Measurements from ENCODE around the gene HSD17B12.
A peak's percentile ranks its signal among the peaks of the same experiment; 100 is the strongest.
"Not testable (repeated sequence)": the region's sequence is repeated elsewhere in the genome, so short reads cannot be mapped to it uniquely, and the experiment has no call there.

Gene HSD17B12

DNA sequence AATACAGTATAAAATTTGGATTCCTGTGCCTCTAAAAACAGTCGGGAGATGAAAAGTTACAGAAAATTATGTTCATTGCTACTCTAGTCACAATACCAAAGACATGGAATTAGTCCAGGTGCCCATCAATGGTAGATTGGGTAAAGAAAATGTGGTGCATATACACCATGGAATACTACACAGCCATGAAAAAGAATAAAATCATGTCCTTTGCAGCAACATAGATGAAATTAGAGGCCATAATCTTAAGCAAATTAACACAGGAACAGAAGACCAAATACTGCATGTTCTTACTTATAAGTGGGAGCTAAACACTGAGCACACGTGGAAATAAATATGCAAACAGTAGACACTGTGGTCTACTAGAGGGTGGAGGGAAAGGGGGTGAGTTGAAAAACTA is 67.6 kb downstream of the HSD17B12 start:
- DNase-seq = no peak

GRCh38 chr11:43751726-43752125 is 71.2 kb downstream of the HSD17B12 start:
- no peak for DNase-seq

DNA sequence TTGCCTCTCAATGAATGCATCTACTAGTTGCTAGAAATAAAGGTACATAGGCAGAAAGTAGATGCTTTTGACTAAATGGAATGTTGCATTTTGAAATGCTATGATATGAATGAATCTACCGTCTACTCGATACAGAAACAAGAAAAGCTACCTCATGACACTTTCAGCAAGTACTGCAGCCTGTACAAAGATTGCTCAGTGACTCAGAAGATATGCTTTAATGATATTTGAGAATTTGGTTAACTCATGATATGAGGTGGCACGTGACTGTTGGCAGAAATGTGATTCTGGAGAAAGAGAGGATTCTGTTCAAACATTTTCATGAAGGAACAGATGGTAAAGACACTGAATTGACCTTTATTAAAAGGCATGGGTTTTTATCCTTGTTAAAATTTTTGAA is 76.0 kb downstream of the HSD17B12 start:
- DNase-seq = no peak

DNA sequence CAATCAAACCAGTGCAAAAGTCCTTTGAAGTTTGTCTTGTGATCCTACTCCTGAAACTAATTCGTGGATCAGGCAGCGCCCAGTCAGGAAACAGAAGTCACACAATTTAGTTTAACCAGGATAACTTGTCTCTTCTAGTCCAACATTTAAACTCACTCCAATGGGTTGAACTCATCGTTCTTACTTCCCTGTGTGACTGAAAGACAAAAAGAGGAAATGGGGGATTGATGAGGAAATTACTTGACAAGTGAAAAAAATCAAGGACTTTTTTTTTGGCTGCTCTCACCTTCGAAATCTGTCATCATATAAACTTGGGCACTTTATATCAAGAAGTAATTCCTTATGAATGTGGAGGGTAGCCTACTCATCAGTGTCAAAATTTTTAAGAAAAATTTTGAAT is 78.4 kb downstream of the HSD17B12 start:
- DNase-seq = no peak

DNA sequence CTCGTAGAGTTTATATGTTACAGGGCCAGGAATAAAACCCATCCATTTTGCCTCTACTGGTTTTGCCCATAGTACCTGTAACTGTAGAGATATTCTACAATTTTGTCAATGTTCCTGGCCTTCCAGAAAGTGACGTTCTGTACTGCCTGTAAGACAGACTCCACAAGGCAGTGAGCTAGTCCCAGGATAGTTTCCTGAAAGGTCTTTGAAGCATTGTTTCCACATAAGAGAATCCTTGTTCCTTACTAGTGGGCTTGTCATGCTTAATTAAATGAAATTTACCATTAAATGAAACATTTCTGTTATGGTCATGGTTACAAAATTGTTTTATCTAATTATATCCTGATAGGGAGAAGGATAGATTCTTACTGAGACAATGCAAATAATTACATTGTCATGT is 80.4 kb downstream of the HSD17B12 start:
- DNase-seq = no peak

- no peak for DNase-seq
Measured at GRCh38 chr11:43765194-43765593, 84.7 kb downstream of the HSD17B12 start.

GRCh38 chr11:43768654-43769053 is 88.1 kb downstream of the HSD17B12 start:
- not testable (repeated sequence) for DNase-seq

DNA sequence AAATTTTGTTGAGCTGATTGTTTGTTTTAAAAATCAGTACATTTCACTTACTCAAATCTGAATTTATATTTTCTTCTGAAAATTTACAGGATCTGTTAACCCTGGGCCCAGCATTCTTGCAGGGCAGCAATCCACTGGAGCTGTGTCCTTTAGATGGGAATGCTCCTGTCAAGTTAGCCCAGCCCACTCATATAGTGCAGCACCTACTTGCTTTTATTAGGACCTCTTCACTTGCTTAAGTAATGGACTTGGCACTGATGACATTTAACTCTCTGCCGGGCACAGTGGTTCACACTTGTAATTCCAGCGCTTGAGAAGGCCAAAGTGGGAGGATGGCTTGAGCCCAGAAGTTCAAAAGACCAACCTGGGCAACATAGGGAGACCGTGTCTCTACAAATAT is 89.6 kb downstream of the HSD17B12 start:
- DNase-seq = no peak

DNA sequence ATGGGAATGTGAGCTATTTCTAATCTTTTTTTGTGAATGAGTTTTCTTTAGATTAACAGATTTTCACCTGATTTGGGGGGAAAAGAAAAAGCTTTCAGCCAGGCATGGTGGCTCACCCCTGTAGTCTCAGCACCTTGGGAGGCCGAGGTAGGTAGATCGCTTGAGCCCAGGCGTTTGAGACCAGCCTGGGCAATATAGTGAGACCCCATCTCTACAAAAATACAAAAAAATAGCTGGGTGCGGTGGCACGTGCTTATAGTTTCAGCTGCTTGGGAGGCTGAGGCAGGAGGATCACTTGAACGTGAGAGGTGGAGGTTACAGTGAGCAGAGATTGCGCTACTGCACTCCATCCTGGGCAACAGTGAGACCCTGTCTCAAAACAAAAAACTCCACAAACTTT is 92.2 kb downstream of the HSD17B12 start:
- no peak for DNase-seq

GRCh38 chr11:43774786-43775185 is 94.2 kb downstream of the HSD17B12 start:
- no peak for DNase-seq

- no peak for DNase-seq
Measured at GRCh38 chr11:43779306-43779705, 98.8 kb downstream of the HSD17B12 start.

GRCh38 chr11:43784301-43784700 is 103.8 kb downstream of the HSD17B12 start:
- no peak for DNase-seq

GRCh38 chr11:43784866-43785265 is 104.3 kb downstream of the HSD17B12 start:
- DNase-seq = no peak

DNA sequence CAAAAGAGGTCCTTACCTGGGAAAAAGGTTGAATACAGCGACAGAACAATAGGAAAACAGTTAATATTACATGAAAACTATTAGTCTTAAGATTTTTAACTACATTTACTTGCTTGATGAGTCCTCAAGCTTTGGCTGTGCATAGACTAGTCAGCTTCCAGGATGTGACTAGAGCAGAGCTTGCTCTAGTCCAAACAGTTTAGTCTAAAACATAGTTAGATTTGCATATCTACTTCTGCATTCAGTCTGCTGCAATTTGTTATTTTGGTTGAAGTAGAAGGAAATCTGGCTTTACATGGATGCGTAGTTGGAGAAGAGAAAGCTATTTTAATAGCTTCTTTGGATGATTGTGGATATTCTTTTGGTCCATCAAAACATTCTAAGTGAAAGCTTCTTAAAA is 104.8 kb downstream of the HSD17B12 start:
- DNase-seq = no peak

- no peak for DNase-seq
Measured at GRCh38 chr11:43786016-43786415, 105.5 kb downstream of the HSD17B12 start.

DNA sequence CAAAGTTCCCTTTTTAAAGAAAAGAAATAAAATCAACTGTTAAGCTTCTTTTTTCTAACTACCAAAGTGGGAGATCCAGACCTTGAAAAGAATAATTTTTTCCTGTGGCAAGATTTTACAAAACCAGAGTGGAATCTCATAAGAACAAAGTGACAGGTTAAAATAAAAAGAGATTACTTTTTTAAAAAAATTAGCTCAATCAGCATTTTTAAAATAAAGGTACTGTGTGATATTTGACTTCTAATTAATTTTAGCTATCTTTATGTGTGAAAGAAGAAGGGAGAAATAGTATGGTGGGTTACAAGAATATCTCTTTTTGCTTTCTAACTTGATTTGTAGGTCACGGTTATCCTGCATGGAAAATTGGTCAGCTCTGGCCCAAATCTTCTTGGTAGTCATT is 107.3 kb downstream of the HSD17B12 start:
- DNase-seq = no peak

GRCh38 chr11:43788421-43788820 is 107.9 kb downstream of the HSD17B12 start:
- no peak for DNase-seq

GRCh38 chr11:43789700-43790443 is 109.3 kb downstream of the HSD17B12 start:
- peak; percentile 48 for DNase-seq

- DNase-seq = no peak
Measured at GRCh38 chr11:43790444-43790794, 109.9 kb downstream of the HSD17B12 start.

- no peak for DNase-seq
Measured at GRCh38 chr11:43797337-43797736, 116.8 kb downstream of the HSD17B12 start.

DNA sequence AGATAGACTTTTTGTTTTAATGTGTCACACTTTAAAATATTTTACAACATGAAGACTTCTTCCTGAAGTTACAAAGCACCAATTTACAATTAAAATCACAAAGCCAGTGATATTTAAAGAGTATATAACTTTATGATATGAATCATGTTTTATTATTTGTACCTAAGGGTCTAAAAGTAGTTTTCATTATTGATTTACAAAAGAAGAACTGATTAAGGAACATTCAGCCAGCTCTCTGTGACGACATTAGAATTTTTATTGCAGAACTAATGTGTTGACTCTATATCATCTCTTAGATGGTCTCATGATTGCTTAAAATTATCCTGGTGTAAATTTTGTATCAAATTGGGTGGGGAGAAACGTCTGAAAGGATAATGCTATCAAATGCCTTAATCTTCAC is 117.3 kb downstream of the HSD17B12 start:
- DNase-seq = no peak

DNA sequence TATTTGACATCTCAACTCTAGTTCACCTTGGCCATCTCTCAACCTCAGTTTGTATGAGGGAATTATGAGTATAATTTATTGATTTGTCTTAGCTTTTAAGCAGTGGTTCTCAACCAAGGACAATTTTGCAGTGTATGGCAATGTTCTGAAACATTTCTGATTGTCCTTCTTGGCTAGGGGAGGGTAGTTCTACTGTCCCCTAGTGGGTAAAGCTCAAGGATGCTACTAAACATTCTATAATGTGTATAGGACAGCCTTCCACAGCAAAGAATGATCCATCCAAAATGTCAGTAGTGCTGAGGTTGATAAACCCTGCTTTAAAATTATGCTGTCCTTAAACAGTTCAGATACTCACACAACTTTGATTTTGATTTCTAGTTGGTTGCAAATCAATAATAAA is 122.0 kb downstream of the HSD17B12 start:
- DNase-seq = no peak

- no peak for DNase-seq
Measured at GRCh38 chr11:43803766-43804165, 123.2 kb downstream of the HSD17B12 start.

GRCh38 chr11:43806976-43807375 is 126.4 kb downstream of the HSD17B12 start:
- DNase-seq = no peak

- DNase-seq = no peak
Measured at GRCh38 chr11:43810929-43811596, 130.5 kb downstream of the HSD17B12 start.
